Measurements from ENCODE around the gene HPCAL1. TPM values are rescaled to one million over a fixed set of nuclear protein-coding genes. Genes with fewer than 3 reads are reported as not detected.
A peak's percentile ranks its signal among the peaks of the same experiment; 100 is the strongest.

HPCAL1 gene
- total RNA-seq, 1 donor from 2014 or later: 160 TPM

DNA sequence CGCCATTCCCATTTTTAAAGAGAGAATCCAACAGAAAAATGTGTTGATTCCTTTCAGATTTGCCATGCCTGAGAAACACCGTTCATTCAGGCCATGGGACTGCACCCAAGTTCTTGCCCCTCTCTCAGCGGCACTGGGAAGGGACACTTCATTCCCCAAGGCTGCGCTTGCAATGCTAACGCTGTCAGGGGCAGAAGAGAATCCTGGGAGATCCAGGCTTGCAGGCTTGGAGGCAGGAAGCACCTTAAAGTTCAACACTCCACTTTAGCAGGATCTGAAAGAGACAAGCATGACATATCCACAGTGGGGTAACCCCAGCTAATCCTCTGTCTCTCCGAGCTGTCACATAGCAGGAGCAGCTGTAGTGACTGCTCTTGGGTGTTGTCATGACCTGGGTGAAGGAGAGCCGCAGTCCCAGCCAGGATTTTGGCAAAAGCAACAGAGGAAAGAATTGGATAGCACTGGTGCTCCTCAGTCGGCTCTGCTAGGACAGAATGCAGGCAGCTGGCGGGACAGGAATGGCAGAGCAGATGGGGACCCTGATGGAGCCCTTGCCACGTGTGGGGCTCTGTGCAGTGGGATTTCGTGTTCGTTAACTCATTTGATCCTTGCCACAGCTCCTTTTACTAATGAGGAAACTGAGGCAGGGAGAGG, 167.4 kb downstream of the HPCAL1 start:
- TF ChIP-seq, protein P1, sequence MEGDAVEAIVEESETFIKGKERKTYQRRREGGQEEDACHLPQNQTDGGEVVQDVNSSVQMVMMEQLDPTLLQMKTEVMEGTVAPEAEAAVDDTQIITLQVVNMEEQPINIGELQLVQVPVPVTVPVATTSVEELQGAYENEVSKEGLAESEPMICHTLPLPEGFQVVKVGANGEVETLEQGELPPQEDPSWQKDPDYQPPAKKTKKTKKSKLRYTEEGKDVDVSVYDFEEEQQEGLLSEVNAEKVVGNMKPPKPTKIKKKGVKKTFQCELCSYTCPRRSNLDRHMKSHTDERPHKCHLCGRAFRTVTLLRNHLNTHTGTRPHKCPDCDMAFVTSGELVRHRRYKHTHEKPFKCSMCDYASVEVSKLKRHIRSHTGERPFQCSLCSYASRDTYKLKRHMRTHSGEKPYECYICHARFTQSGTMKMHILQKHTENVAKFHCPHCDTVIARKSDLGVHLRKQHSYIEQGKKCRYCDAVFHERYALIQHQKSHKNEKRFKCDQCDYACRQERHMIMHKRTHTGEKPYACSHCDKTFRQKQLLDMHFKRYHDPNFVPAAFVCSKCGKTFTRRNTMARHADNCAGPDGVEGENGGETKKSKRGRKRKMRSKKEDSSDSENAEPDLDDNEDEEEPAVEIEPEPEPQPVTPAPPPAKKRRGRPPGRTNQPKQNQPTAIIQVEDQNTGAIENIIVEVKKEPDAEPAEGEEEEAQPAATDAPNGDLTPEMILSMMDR (IDR thresholded peaks at IDR 0.05): no peak
- H3K27me3 ChIP-seq: no peaks in the 10 kb centered on the region
- ATAC-seq: no peak
- H3K4me1 ChIP-seq: no peaks in the 10 kb centered on the region
- no peaks in the 10 kb centered on the region for H3K36me3 ChIP-seq
- H3K27ac ChIP-seq: no peak overlapping the region
- H3K9me3 ChIP-seq: no peaks in the 10 kb centered on the region
- peak; percentile 29 for DNase-seq
- no peak overlapping the region for H3K4me3 ChIP-seq
- intact Hi-C loops (cut with DNase I): no loop called here

DNA sequence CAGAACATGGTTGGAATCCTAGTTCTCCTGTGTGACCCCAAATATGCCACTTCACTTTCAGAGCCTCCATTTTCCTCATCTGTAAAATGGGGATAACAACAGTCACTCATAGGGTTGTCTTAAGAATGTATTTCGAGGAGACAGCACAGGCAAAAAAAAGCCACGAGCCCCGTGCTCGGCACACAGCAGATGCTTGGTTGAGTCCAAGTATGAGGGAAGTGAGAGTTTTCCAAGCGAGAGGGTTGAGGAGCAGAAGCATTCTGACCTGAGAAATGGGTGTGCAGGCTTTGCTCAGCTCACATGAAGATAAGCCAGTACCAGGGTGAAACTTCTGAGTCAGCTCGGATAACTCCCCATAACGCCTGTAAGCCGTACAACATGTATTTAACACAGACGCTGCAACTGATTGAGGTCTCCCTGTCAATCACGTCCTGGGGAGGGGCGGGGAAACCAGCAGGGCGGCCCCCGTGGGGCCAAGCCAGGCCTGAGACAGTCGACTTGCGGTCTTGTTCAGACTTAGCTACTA, 168.4 kb downstream of the HPCAL1 start:
- Histone ChIP-seq H3K4me1 (no peaks in the 10 kb centered on the region), H3K27ac (no peak overlapping the region), H3K4me3 (no peak overlapping the region), H3K9me3 (no peaks in the 10 kb centered on the region), H3K36me3 (no peaks in the 10 kb centered on the region), H3K27me3 (no peaks in the 10 kb centered on the region)
- TF ChIP-seq, protein P1 (IDR thresholded peaks at IDR 0.05): no peak
- intact Hi-C loops (cut with DNase I): no loop called here
- DNase-seq: peak; percentile 30
- no peak for ATAC-seq

DNA sequence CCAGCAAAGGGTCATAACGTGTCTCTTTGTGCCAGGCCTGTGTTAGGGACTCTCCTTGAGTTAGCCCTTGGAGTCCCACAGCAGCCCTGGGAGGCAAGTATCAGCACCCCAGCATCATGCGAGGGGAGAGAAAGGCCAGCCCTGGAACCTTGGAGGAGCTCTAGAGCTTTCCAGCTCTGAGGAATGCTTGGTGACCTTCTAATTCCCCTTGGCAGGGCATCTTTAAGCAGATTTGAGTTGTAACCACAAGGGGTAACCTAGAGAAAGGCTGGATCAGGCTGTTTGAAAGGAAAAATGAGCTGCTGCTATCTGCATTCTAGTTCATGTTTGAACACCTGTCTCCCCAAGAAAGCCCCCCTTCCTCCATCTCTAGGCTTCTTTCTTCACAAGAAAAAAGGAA, 169.3 kb downstream of the HPCAL1 start:
- intact Hi-C loops (cut with DNase I): no loop called here
- Histone ChIP-seq H3K4me1 (no peaks in the 10 kb centered on the region), H3K27ac (no peak overlapping the region), H3K9me3 (no peaks in the 10 kb centered on the region), H3K36me3 (no peaks in the 10 kb centered on the region), H3K4me3 (no peak overlapping the region), H3K27me3 (no peaks in the 10 kb centered on the region)
- ATAC-seq (no peak), DNase-seq (no peak)
- TF ChIP-seq, protein P1 (IDR thresholded peaks at IDR 0.05): no peak

DNA sequence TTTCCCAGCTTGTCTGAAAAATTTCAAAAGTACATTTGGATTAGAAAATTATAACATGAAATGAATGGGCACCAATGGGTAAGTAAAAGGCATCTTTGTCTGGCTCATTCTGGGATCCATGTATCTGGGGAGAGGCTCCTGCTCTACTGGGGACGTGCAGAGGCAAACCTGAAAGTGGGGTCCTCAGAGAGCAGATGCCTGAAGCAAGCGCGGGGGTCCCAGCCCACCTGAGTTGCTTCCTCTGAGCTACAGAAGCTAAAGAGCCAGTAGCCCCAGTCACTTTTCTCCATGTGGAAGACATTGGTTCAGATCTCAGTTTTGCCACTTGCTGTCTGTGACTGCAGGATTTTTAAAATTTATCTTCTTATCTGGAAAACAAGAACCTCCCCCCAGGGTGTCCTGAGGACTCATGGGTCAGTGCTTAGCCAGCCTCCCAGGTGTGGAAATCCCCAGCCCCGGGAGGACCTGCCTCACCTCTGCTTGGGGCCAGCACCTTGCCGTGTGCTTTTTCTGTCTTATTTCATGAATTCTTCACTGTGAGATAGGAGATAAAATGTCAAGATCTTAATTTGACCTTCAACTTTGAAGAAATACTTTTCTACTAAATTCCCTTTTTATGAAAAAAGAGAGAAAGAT, 170.5 kb downstream of the HPCAL1 start:
- no peak overlapping the region for H3K27ac ChIP-seq
- no peaks in the 10 kb centered on the region for H3K36me3 ChIP-seq
- DNase-seq: peak; percentile 15
- H3K9me3 ChIP-seq: no peaks in the 10 kb centered on the region
- intact Hi-C loops (cut with DNase I): no loop called here
- H3K27me3 ChIP-seq: no peaks in the 10 kb centered on the region
- ATAC-seq: no peak
- TF ChIP-seq, protein P1 (IDR thresholded peaks at IDR 0.05): no peak
- no peaks in the 10 kb centered on the region for H3K4me1 ChIP-seq
- no peak overlapping the region for H3K4me3 ChIP-seq

DNA sequence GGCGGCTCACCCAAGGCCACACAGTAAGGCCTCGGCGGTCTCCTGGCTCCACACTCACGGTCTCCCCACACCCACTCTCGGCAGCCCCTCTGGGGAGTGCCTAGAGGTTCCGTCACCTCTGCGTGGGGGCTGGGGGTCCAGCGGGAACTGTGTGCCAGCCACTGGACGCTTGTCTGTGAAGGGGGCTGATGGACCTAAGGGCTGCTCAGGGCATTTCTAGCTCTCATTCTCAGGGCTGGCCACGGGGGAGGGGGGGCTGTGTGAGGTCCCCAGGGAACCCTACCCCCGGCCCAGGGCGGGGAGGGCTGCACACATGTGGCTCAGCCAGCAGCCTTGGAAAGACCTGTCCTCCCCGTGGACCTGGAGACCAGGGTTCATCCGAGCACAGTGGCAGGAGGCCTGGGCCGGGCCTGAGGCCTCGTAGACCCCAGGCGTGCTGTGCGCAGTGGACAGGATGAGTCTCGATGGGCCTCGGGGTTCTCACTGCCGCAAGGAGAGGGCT, 172.6 kb downstream of the HPCAL1 start:
- Histone ChIP-seq H3K27me3 (no peaks in the 10 kb centered on the region), H3K36me3 (no peaks in the 10 kb centered on the region), H3K27ac (no peak overlapping the region), H3K9me3 (no peaks in the 10 kb centered on the region), H3K4me3 (no peak overlapping the region), H3K4me1 (no peaks in the 10 kb centered on the region)
- intact Hi-C loops (cut with DNase I): no loop called here
- peak; percentile 13 for ATAC-seq
- DNase-seq: peak; percentile 47
- TF ChIP-seq, protein P1 (IDR thresholded peaks at IDR 0.05): no peak
